Measurements from ENCODE around the gene TNNI3K.

TNNI3K gene

GRCh38 chr1:74452035-74452434 is 216.8 kb downstream of the TNNI3K start:
- no peak for DNase-seq

- no peak for DNase-seq
Measured at GRCh38 chr1:74453277-74453676, 218.1 kb downstream of the TNNI3K start.

GRCh38 chr1:74455390-74455789 is 220.2 kb downstream of the TNNI3K start:
- DNase-seq: no peak

GRCh38 chr1:74457253-74457652 is 222.1 kb downstream of the TNNI3K start:
- no peak for DNase-seq

- DNase-seq: no peak
Measured at GRCh38 chr1:74463333-74463988, 228.3 kb downstream of the TNNI3K start.

- DNase-seq: no peak
Measured at GRCh38 chr1:74464037-74464436, 228.8 kb downstream of the TNNI3K start.

GRCh38 chr1:74465193-74465681 is 230.1 kb downstream of the TNNI3K start:
- no peak for DNase-seq

GRCh38 chr1:74467786-74468377 is 232.7 kb downstream of the TNNI3K start:
- no peak for DNase-seq

GRCh38 chr1:74468982-74469603 is 233.9 kb downstream of the TNNI3K start:
- no peak for DNase-seq

GRCh38 chr1:74470251-74470650 is 235.1 kb downstream of the TNNI3K start:
- no peak for DNase-seq

- DNase-seq: no peak
Measured at GRCh38 chr1:74470936-74471335, 235.7 kb downstream of the TNNI3K start.

- no peak for DNase-seq
Measured at GRCh38 chr1:74471470-74471869, 236.3 kb downstream of the TNNI3K start.

GRCh38 chr1:74474585-74474984 is 239.4 kb downstream of the TNNI3K start:
- no peak for DNase-seq

- DNase-seq: no peak
Measured at GRCh38 chr1:74478979-74479378, 243.8 kb downstream of the TNNI3K start.

GRCh38 chr1:74480068-74480467 is 244.9 kb downstream of the TNNI3K start:
- no peak for DNase-seq

- no peak for DNase-seq
Measured at GRCh38 chr1:74481607-74482006, 246.4 kb downstream of the TNNI3K start.

GRCh38 chr1:74485622-74486021 is 250.4 kb downstream of the TNNI3K start:
- DNase-seq: no peak

GRCh38 chr1:74486036-74486435 is 250.8 kb downstream of the TNNI3K start:
- DNase-seq: no peak

- DNase-seq: no peak
Measured at GRCh38 chr1:74496669-74497068, 261.5 kb downstream of the TNNI3K start.

- no peak for DNase-seq
Measured at GRCh38 chr1:74498901-74499300, 263.7 kb downstream of the TNNI3K start.

- no peak for DNase-seq
Measured at GRCh38 chr1:74502432-74502831, 267.2 kb downstream of the TNNI3K start.

- DNase-seq: no peak
Measured at GRCh38 chr1:74502858-74503257, 267.7 kb downstream of the TNNI3K start.

GRCh38 chr1:74504125-74504932 is 269.1 kb downstream of the TNNI3K start:
- peak; percentile 19 for DNase-seq

Measured in activated CD4-positive, alpha-beta T cell treated with anti-CD3 and anti-CD28 coated beads, Interleukin-2, amount 50 U/mL, for 1 hour (primary cell).